Fibroblast of lung (primary cell): Measurements from ENCODE around the gene OSGIN1. TPM values are rescaled to one million over a fixed set of nuclear protein-coding genes. Genes with fewer than 3 reads are reported as not detected.

Experiments
- DNase-seq, 2 donors: peaks; one replicate each; pipeline versions ENCODE4 v3.0.0 to v3.0.0-alpha.2; 2010; ENCODE audit warnings: low read depth in 2 of 2
- H2AFZ ChIP-seq: 2 replicates; pipeline ENCODE4 v1.5.1; 2012; ENCODE audit warnings: low read length, control low read depth, inconsistent platforms
- H3K27ac ChIP-seq: 2 replicates; pipeline ENCODE4 v1.5.1; 2011; ENCODE audit warnings: low read length, control low read depth; ENCODE audit not compliant: insufficient read depth
- H3K27me3 ChIP-seq: 2 replicates; pipeline ENCODE4 v1.5.1; 2011; ENCODE audit warnings: mild to moderate bottlenecking, low read length; ENCODE audit not compliant: control insufficient read depth, insufficient read depth
- H3K36me3 ChIP-seq: 2 replicates; pipeline ENCODE4 v1.5.1; 2011; ENCODE audit warnings: low read length; ENCODE audit not compliant: control insufficient read depth, insufficient read depth
- H3K4me1 ChIP-seq: 2 replicates; pipeline ENCODE4 v1.5.1; 2011; ENCODE audit warnings: low read length; ENCODE audit not compliant: control insufficient read depth, insufficient read depth; ENCODE audit errors: extremely low read depth
- H3K4me2 ChIP-seq: 2 replicates; pipeline ENCODE4 v1.5.1; 2011; ENCODE audit warnings: low read length, control low read depth; ENCODE audit not compliant: insufficient read depth; ENCODE audit errors: extremely low read depth
- H3K4me3 ChIP-seq, 4 experiments: fragments of 200-600 bp in 1 of 4; sonication (generic) in 1 of 4; replicated peaks in 1 of 4; 2 replicates each; pipeline ENCODE4 v1.5.1; 2011 to 2016; ENCODE audit warnings: low read length in 4 of 4, low read depth in 3 of 4, mild to moderate bottlenecking in 3 of 4, control low read depth in 2 of 4, inconsistent platforms in 1 of 4, mixed read lengths in 1 of 4; ENCODE audit not compliant: insufficient read depth in 1 of 4; ENCODE audit errors: control extremely low read depth in 1 of 4
- H3K79me2 ChIP-seq: 2 replicates; pipeline ENCODE4 v1.5.1; 2012; ENCODE audit warnings: mild to moderate bottlenecking, low read length, inconsistent platforms; ENCODE audit not compliant: control insufficient read depth, insufficient read depth
- H3K9ac ChIP-seq: 2 replicates; pipeline ENCODE4 v1.5.1; 2011; ENCODE audit warnings: mild to moderate bottlenecking, low read length, control low read depth; ENCODE audit not compliant: insufficient read depth
- H3K9me3 ChIP-seq: 2 replicates; pipeline ENCODE4 v1.5.1; 2012; ENCODE audit warnings: low read depth, low read length; ENCODE audit not compliant: control insufficient read depth, insufficient read depth
- H4K20me1 ChIP-seq: 2 replicates; pipeline ENCODE4 v1.5.1; 2011; ENCODE audit warnings: low read length; ENCODE audit not compliant: control insufficient read depth, insufficient read depth; ENCODE audit errors: extremely low read depth
- CTCF ChIP-seq, 2 donors: IDR thresholded peaks in 1 of 2; conservative IDR thresholded peaks in 1 of 2; 1 replicate in 1 of 2; 2 replicates in 1 of 2; pipeline ENCODE4 v1.5.1; 2011 to 2012; ENCODE audit warnings: low read length in 2 of 2, control low read depth in 1 of 2, inconsistent platforms in 1 of 2, low read depth in 1 of 2, mild to moderate bottlenecking in 1 of 2
- EZH2 ChIP-seq: IDR thresholded peaks from 2 replicates; pipeline ENCODE4 v1.5.1; 2012; ENCODE audit warnings: low read length, control low read depth, mild to moderate bottlenecking; ENCODE audit errors: missing control alignments
- polyA plus RNA-seq, 2 donors: library from polyadenylated mRNA; depleted of rRNA in 1 of 2; stranded (reverse) in 1 of 2; unstranded in 1 of 2; fragments of >200 nt; gene quantifications; 2 replicates each; pipeline ENCODE4 v1.2.1, GENCODE V29; 2011 to 2012; ENCODE audit warnings: missing spikeins in 1 of 2
- total RNA-seq: library from RNA; depleted of rRNA; stranded (reverse); fragments of >200 nt; gene quantifications from 2 replicates; pipeline ENCODE4 v1.2.1, GENCODE V29; 2014

Gene OSGIN1
- total and polyA plus RNA-seq, 2 donors (not counting 1 experiment from before 2014, with no cell fraction given) = 2.1 to 6.6 TPM

- Histone ChIP-seq H3K36me3 (peaks cover 10% of the 10 kb centered on the region), H3K79me2 (peaks cover 4% of the 10 kb centered on the region), H3K27me3 (no peaks in the 10 kb centered on the region), H3K27ac (no peak overlapping the region), H4K20me1 (no peaks in the 10 kb centered on the region), H3K9ac (no peak overlapping the region), H3K9me3 (no peaks in the 10 kb centered on the region), H3K4me2 (peak overlapping the region; percentile 8), H3K4me1 (peaks cover 18% of the 10 kb centered on the region), H3K4me3 (no peak overlapping the region), H2AFZ (no peak overlapping the region)
- peak; percentile 57 to 80 for DNase-seq
- TF ChIP-seq CTCF (conservative IDR thresholded peaks at IDR 0.05 in 1 of 2, IDR thresholded peaks at IDR 0.05 in 1 of 2; ENCODE audit: low read depth in 1 of 2, low read length in 2 of 2) = peak; percentile 60 to 85
- no peak for TF ChIP-seq EZH2
These were observed 3.6 kb downstream of the OSGIN1 start for GRCh38 chr16:83956336-83957289.

- Histone ChIP-seq H3K36me3 (peaks cover 10% of the 10 kb centered on the region), H3K9me3 (no peaks in the 10 kb centered on the region), H3K4me2 (no peak overlapping the region), H4K20me1 (no peaks in the 10 kb centered on the region), H2AFZ (no peak overlapping the region), H3K9ac (no peak overlapping the region), H3K4me1 (peaks cover 18% of the 10 kb centered on the region), H3K79me2 (peaks cover 4% of the 10 kb centered on the region), H3K27me3 (no peaks in the 10 kb centered on the region), H3K4me3 (no peak overlapping the region), H3K27ac (no peak overlapping the region)
- no peak for DNase-seq
- TF ChIP-seq CTCF (conservative IDR thresholded peaks at IDR 0.05 in 1 of 2, IDR thresholded peaks at IDR 0.05 in 1 of 2; ENCODE audit: low read depth in 1 of 2, low read length in 2 of 2) = no peak
- no peak for TF ChIP-seq EZH2
These were observed 4.3 kb downstream of the OSGIN1 start for GRCh38 chr16:83957296-83957855.

- no peak for DNase-seq
- Histone ChIP-seq H2AFZ (no peak overlapping the region), H3K27ac (no peak overlapping the region), H3K9ac (no peak overlapping the region), H3K9me3 (no peaks in the 10 kb centered on the region), H3K79me2 (peaks cover 4% of the 10 kb centered on the region), H4K20me1 (no peaks in the 10 kb centered on the region), H3K4me1 (peaks cover 15% of the 10 kb centered on the region), H3K4me3 (no peak overlapping the region), H3K36me3 (peaks cover 10% of the 10 kb centered on the region), H3K27me3 (no peaks in the 10 kb centered on the region), H3K4me2 (no peak overlapping the region)
- TF ChIP-seq EZH2 (no peak), CTCF (conservative IDR thresholded peaks at IDR 0.05 in 1 of 2, IDR thresholded peaks at IDR 0.05 in 1 of 2; ENCODE audit: low read depth in 1 of 2, low read length in 2 of 2) (no peak)
These were observed 5.3 kb downstream of the OSGIN1 start for GRCh38 chr16:83958137-83958845.
